DND-41 (cell line): ENCODE results near the gene TNS3.

Experiments used
- CTCF ChIP-seq: IDR thresholded peaks from 2 replicates; pipeline ENCODE4 v1.5.1; 2012; ENCODE audit warnings: borderline replicate concordance, low read length, moderate library complexity, mild to moderate bottlenecking; ENCODE audit not compliant: poor library complexity, severe bottlenecking; ENCODE audit errors: extremely low read depth
- EZH2 ChIP-seq: IDR thresholded peaks from 3 replicates; pipeline ENCODE4 v1.6.1; 2012; ENCODE audit warnings: borderline replicate concordance, low read depth, mild to moderate bottlenecking, moderate library complexity, low read length, inconsistent platforms; ENCODE audit not compliant: severe bottlenecking

GRCh38 chr7:47311891-47312290 is 270.0 kb downstream of the TNS3 start:
- TF ChIP-seq CTCF (no peak), EZH2 (no peak)
